ENCODE measurements around the gene ANKRD44. TPM values are rescaled to one million over a fixed set of nuclear protein-coding genes. Genes with fewer than 3 reads are reported as not detected.

The ANKRD44 gene
- total and polyA plus RNA-seq, 5 experiments from 2014 or later, result 85.8 to 279 (median 96.1) TPM

GRCh38 chr2:197256021-197256420, 54.6 kb downstream of the ANKRD44 start:
- Mint-ChIP-seq H3K27ac (peak overlapping the region; percentile 90 to 100 (median 96)), H3K4me3 (peak overlapping the region; percentile 70 to 86 (median 80)), H3K4me1 (peaks cover 37 to 83% (median 74%) of the 10 kb centered on the region in 4 donors), H3K9me3 (no peaks in the 10 kb centered on the region), H3K36me3 (peaks cover 0 to 9% (median 9%) of the 10 kb centered on the region in 3 donors), H3K27me3 (no peaks in the 10 kb centered on the region)
- POLR2A ChIA-PET, result interaction anchor here (0.9 to 6.0 kb wide), 20 partner anchors 10 to 66 kb away, joined by 3 to 59 read pairs (median 6); partner anchors contain the start of gene ANKRD44
- peak; percentile 10 to 15 for ATAC-seq
- no peak for DNase-seq

GRCh38 chr2:197255543-197255942, 55.0 kb downstream of the ANKRD44 start:
- H3K36me3 Mint-ChIP-seq, result peaks cover 0 to 9% (median 9%) of the 10 kb centered on the region in 3 donors
- POLR2A ChIA-PET, result interaction anchor here (0.8 to 6.0 kb wide), 18 partner anchors 9 to 57 kb away, joined by 3 to 59 read pairs (median 6); partner anchors contain the start of gene ANKRD44
- H3K9me3 Mint-ChIP-seq, result no peaks in the 10 kb centered on the region
- peaks cover 37 to 85% (median 78%) of the 10 kb centered on the region in 4 donors for H3K4me1 Mint-ChIP-seq
- no peaks in the 10 kb centered on the region for H3K27me3 Mint-ChIP-seq
- peak overlapping the region; percentile 90 to 100 (median 96) for H3K27ac Mint-ChIP-seq
- ATAC-seq, result peak; percentile 84 to 94
- peak; percentile 51 to 83 (median 68) for DNase-seq
- H3K4me3 Mint-ChIP-seq, result peak overlapping the region; percentile 70 to 86 (median 79)

- H3K4me3 Mint-ChIP-seq, result peak overlapping the region; percentile 70 to 86 (median 79)
- peaks cover 40 to 89% (median 83%) of the 10 kb centered on the region in 4 donors for H3K4me1 Mint-ChIP-seq
- ATAC-seq (peak; percentile 45 to 55), DNase-seq (no peak)
- POLR2A ChIA-PET, result interaction anchor here (0.8 to 6.0 kb wide), 16 partner anchors 9 to 57 kb away, joined by 3 to 59 read pairs (median 6); partner anchors contain the start of gene ANKRD44
- H3K36me3 Mint-ChIP-seq, result peaks cover 0 to 9% (median 9%) of the 10 kb centered on the region in 3 donors
- H3K27me3 Mint-ChIP-seq, result no peaks in the 10 kb centered on the region
- H3K27ac Mint-ChIP-seq, result peak overlapping the region; percentile 90 to 100 (median 96)
- no peaks in the 10 kb centered on the region for H3K9me3 Mint-ChIP-seq
These were observed 55.6 kb downstream of the ANKRD44 start for GRCh38 chr2:197254776-197255530.

- POLR2A ChIA-PET, result interaction anchor here (0.6 to 4.3 kb wide), 9 partner anchors 11 to 59 kb away, joined by 3 to 35 read pairs (median 4); partner anchors contain the start of gene ANKRD44
- H3K27me3 Mint-ChIP-seq, result no peaks in the 10 kb centered on the region
- H3K4me3 Mint-ChIP-seq, result peak overlapping the region in 4 of 10 donors; percentile 3 to 27 (median 22)
- peaks cover 0 to 20% (median 0%) of the 10 kb centered on the region in 3 donors for H3K36me3 Mint-ChIP-seq
- H3K27ac Mint-ChIP-seq, result peak overlapping the region; percentile 62 to 100 (median 84)
- ATAC-seq (no peak), DNase-seq (no peak)
- peaks cover 38 to 91% (median 84%) of the 10 kb centered on the region in 4 donors for H3K4me1 Mint-ChIP-seq
- H3K9me3 Mint-ChIP-seq, result peaks cover 0 to 4% (median 0%) of the 10 kb centered on the region in 9 donors
These were observed 59.0 kb downstream of the ANKRD44 start for GRCh38 chr2:197251576-197251975.

- Mint-ChIP-seq H3K27ac (peak overlapping the region; percentile 60 to 100 (median 83)), H3K4me1 (peaks cover 40 to 91% (median 84%) of the 10 kb centered on the region in 4 donors), H3K4me3 (peak overlapping the region in 2 of 10 donors; percentile 27 to 37), H3K27me3 (no peaks in the 10 kb centered on the region), H3K9me3 (peaks cover 0 to 6% (median 0%) of the 10 kb centered on the region in 9 donors), H3K36me3 (peaks cover 0 to 21% (median 0%) of the 10 kb centered on the region in 3 donors)
- ATAC-seq (no peak), DNase-seq (no peak)
- POLR2A ChIA-PET, result interaction anchor here (0.6 to 4.3 kb wide), 11 partner anchors 10 to 59 kb away, joined by 3 to 35 read pairs (median 6); partner anchors contain the start of gene ANKRD44
These were observed 59.4 kb downstream of the ANKRD44 start for GRCh38 chr2:197251163-197251562.

- Mint-ChIP-seq H3K4me3 (peak overlapping the region in 8 of 10 donors; percentile 14 to 69 (median 62)), H3K27me3 (no peaks in the 10 kb centered on the region), H3K27ac (peak overlapping the region; percentile 76 to 100 (median 92)), H3K4me1 (peaks cover 38 to 90% (median 80%) of the 10 kb centered on the region in 4 donors), H3K36me3 (peaks cover 0 to 24% (median 0%) of the 10 kb centered on the region in 3 donors), H3K9me3 (peaks cover 0 to 6% (median 0%) of the 10 kb centered on the region in 9 donors)
- DNase-seq, result no peak
- ATAC-seq, result no peak
- POLR2A ChIA-PET, result interaction anchor here (1.2 to 4.3 kb wide), 7 partner anchors 12 to 60 kb away, joined by 3 to 35 read pairs (median 7); partner anchors contain the start of gene ANKRD44
These were observed 60.5 kb downstream of the ANKRD44 start for GRCh38 chr2:197250084-197250397.

GRCh38 chr2:197249381-197250083, 61.0 kb downstream of the ANKRD44 start:
- H3K9me3 Mint-ChIP-seq, result peaks cover 0 to 6% (median 0%) of the 10 kb centered on the region in 9 donors
- peaks cover 36 to 88% (median 80%) of the 10 kb centered on the region in 4 donors for H3K4me1 Mint-ChIP-seq
- H3K4me3 Mint-ChIP-seq, result peak overlapping the region in 8 of 10 donors; percentile 62 to 81 (median 67)
- H3K27ac Mint-ChIP-seq, result peak overlapping the region; percentile 76 to 100 (median 92)
- no peaks in the 10 kb centered on the region for H3K27me3 Mint-ChIP-seq
- peaks cover 0 to 24% (median 0%) of the 10 kb centered on the region in 3 donors for H3K36me3 Mint-ChIP-seq
- no peak for DNase-seq
- ATAC-seq, result no peak
- POLR2A ChIA-PET, result interaction anchor here (0.5 to 4.3 kb wide), 15 partner anchors 8 to 93 kb away, joined by 3 to 35 read pairs (median 5); partner anchors contain the start of gene ANKRD44

GRCh38 chr2:197248623-197249022, 62.0 kb downstream of the ANKRD44 start:
- peaks cover 40 to 88% (median 80%) of the 10 kb centered on the region in 4 donors for H3K4me1 Mint-ChIP-seq
- H3K36me3 Mint-ChIP-seq, result peaks cover 0 to 24% (median 0%) of the 10 kb centered on the region in 3 donors
- ATAC-seq (peak; percentile 61 to 86), DNase-seq (peak in 2 of 10 donors; percentile 28 to 43)
- POLR2A ChIA-PET, result interaction anchor here (0.5 to 4.3 kb wide), 13 partner anchors 8 to 1009 kb away, joined by 3 to 35 read pairs (median 5); no protein-coding TSS in a partner anchor
- H3K27ac Mint-ChIP-seq, result peak overlapping the region; percentile 49 to 100 (median 92)
- H3K27me3 Mint-ChIP-seq, result no peaks in the 10 kb centered on the region
- H3K4me3 Mint-ChIP-seq, result peak overlapping the region; percentile 4 to 81 (median 66)
- H3K9me3 Mint-ChIP-seq, result peaks cover 0 to 6% (median 0%) of the 10 kb centered on the region in 9 donors

- no peaks in the 10 kb centered on the region for H3K27me3 Mint-ChIP-seq
- peaks cover 0 to 24% (median 0%) of the 10 kb centered on the region in 3 donors for H3K36me3 Mint-ChIP-seq
- POLR2A ChIA-PET, result interaction anchor here (0.7 to 4.3 kb wide), 10 partner anchors 8 to 50 kb away, joined by 3 to 35 read pairs (median 5); no protein-coding TSS in a partner anchor
- H3K4me3 Mint-ChIP-seq, result peak overlapping the region in 9 of 10 donors; percentile 17 to 79 (median 48)
- peaks cover 43 to 90% (median 81%) of the 10 kb centered on the region in 4 donors for H3K4me1 Mint-ChIP-seq
- no peak for ATAC-seq
- peak overlapping the region; percentile 78 to 100 (median 87) for H3K27ac Mint-ChIP-seq
- DNase-seq, result no peak
- peaks cover 0 to 6% (median 0%) of the 10 kb centered on the region in 9 donors for H3K9me3 Mint-ChIP-seq
These were observed 62.6 kb downstream of the ANKRD44 start for GRCh38 chr2:197248001-197248401.

GRCh38 chr2:197247083-197247482, 63.5 kb downstream of the ANKRD44 start:
- POLR2A ChIA-PET, result interaction anchor here (0.8 to 1.9 kb wide), 4 partner anchors 8 to 63 kb away, joined by 3 to 5 read pairs (median 4); partner anchors contain the start of gene ANKRD44
- Mint-ChIP-seq H3K27me3 (no peaks in the 10 kb centered on the region), H3K9me3 (peaks cover 0 to 6% (median 0%) of the 10 kb centered on the region in 9 donors), H3K27ac (peak overlapping the region; percentile 78 to 100 (median 86)), H3K4me1 (peaks cover 49 to 92% (median 86%) of the 10 kb centered on the region in 4 donors), H3K36me3 (peaks cover 0 to 24% (median 0%) of the 10 kb centered on the region in 3 donors), H3K4me3 (peak overlapping the region in 9 of 10 donors; percentile 16 to 79 (median 56))
- ATAC-seq (peak; percentile 17 to 43), DNase-seq (no peak)

All from naive thymus-derived CD8-positive, alpha-beta T cell (primary cell).